ENCODE data around the gene RASA1. TPM values are rescaled to one million over a fixed set of nuclear protein-coding genes. Genes with fewer than 3 reads are reported as not detected.

The RASA1 gene
- total and polyA plus RNA-seq, 10 donors, result 13.4 to 54.0 (median 36.6) TPM

- H3K36me3 ChIP-seq, result peaks cover 0 to 89% (median 17%) of the 10 kb centered on the region in 6 donors
- peaks cover 0 to 11% (median 0%) of the 10 kb centered on the region in 6 donors for H3K4me1 ChIP-seq
These were observed 93.4 kb downstream of the RASA1 start for GRCh38 chr5:87361031-87361445.

DNA sequence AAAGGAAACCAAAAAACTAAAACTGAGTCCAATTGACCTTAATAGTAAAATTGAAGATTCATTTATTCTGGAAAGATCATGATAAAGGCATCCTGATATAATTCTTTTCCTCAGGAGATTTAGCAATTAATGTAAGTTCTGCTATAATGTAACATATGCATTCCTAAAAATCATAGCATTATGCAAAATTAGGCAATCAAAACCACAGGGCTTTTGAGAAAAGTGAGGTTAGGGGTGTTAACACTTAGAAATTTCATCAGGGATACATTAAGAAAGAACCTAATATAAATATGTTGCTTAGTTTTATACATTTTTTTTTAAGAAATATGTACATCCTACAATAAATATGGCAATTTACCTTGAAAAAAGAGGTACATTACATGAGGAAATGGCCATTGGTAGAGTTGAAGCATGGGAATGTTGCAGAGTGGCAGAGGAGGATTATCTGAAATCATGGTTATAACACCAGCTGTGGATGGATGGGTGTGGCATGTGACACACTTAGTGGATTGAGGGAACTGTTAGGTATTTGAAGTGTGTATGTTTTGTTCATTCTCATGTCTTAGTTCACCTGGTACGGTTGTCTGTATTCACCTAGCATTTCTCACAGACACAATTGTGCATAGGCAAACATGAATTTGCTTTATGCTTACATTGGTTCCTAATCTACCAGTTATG is 94.0 kb downstream of the RASA1 start:
- DNase-seq, result no peak
- Histone ChIP-seq H3K9me3 (no peaks in the 10 kb centered on the region), H3K4me3 (no peak overlapping the region), H3K36me3 (peaks cover 0 to 89% (median 20%) of the 10 kb centered on the region in 6 donors), H3K4me1 (peaks cover 0 to 11% (median 0%) of the 10 kb centered on the region in 6 donors), H3K27ac (no peak overlapping the region), H3K27me3 (replicated peaks in 1 of 7) (no peaks in the 10 kb centered on the region)
- no peak for TF ChIP-seq POLR2A (IDR thresholded peaks at IDR 0.05)
- no peak for TF ChIP-seq POLR2AphosphoS5 (IDR thresholded peaks at IDR 0.05)
- TF ChIP-seq CTCF (IDR thresholded peaks at IDR 0.05 in 8 of 11, conservative IDR thresholded peaks at IDR 0.05 in 3 of 11), result no peak
- intact Hi-C loops (cut with DNase I; ENCODE audit: low total_unique reads), result no loop called here
- WGBS, 5 donors, result 89 to 95% (median 93%) methylated on average over 1 of the region's 1 CpG

More at GRCh38 chr5:87361031-87361445, 93.4 kb downstream of the RASA1 start:
- TF ChIP-seq POLR2A (IDR thresholded peaks at IDR 0.05), result no peak
- TF ChIP-seq POLR2AphosphoS5 (IDR thresholded peaks at IDR 0.05), result no peak
- TF ChIP-seq CTCF (IDR thresholded peaks at IDR 0.05 in 8 of 11, conservative IDR thresholded peaks at IDR 0.05 in 3 of 11), result no peak
- WGBS, 5 donors, result 88 to 99% (median 93%) methylated on average over 2 of the region's 2 CpGs
- intact Hi-C loops (cut with DNase I; ENCODE audit: low total_unique reads), result no loop called here
- no peak for DNase-seq
- H3K9me3 ChIP-seq, result no peaks in the 10 kb centered on the region
- H3K27me3 ChIP-seq (replicated peaks in 1 of 7), result no peaks in the 10 kb centered on the region
- H3K27ac ChIP-seq, result no peak overlapping the region
- H3K4me3 ChIP-seq, result no peak overlapping the region

DNA sequence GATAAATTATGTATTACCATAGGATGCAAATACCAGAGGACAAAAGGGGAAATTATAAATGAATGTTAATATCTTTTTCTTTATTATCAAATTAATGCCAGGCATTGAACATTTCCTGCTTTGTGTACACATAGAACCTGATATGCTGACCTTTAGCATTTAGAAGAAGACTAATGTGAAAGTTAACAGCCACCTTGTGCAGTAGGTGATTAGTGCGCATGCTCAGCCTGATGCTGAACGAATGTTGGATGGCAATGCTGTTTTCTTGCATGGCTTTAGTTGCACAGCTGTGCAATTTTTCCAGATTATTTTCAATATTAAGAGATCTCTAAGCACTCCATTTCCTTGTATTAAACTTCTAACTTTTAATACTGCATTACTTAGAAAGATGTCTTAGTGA is 99.6 kb downstream of the RASA1 start:
- 85 to 98% (median 95%) methylated on average over 2 of the region's 2 CpGs for WGBS, 5 donors
- no peak overlapping the region for H3K4me3 ChIP-seq
- no peaks in the 10 kb centered on the region for H3K4me1 ChIP-seq
- H3K27me3 ChIP-seq (replicated peaks in 1 of 7), result no peaks in the 10 kb centered on the region
- H3K27ac ChIP-seq, result no peak overlapping the region
- peaks cover 0 to 89% (median 22%) of the 10 kb centered on the region in 6 donors for H3K36me3 ChIP-seq
- intact Hi-C loops (cut with DNase I; ENCODE audit: low total_unique reads), result no loop called here
- DNase-seq, result no peak
- TF ChIP-seq POLR2AphosphoS5 (IDR thresholded peaks at IDR 0.05) (no peak), POLR2A (IDR thresholded peaks at IDR 0.05) (no peak), CTCF (IDR thresholded peaks at IDR 0.05 in 8 of 11, conservative IDR thresholded peaks at IDR 0.05 in 3 of 11) (no peak)
- H3K9me3 ChIP-seq, result no peaks in the 10 kb centered on the region

DNA sequence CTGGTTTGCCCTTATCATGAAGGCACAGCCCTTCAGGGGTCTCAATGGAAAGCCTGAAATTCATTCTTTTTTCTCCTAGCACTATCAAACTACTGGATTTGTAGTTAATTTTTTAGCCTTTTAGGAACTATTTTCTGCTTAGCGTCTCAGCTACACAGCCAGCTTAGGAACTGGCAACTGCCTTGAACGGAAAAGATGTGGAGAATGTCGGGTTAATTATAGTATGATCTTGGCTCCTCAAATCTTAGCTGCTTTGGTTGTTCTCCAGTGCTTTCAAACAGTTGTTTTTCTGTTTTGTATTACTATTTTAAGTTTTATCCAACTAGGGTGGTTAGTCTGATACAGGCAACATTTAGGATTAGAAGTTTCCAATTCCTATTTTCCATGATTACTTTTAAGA is 100.9 kb downstream of the RASA1 start:
- H3K36me3 ChIP-seq, result peaks cover 0 to 88% (median 22%) of the 10 kb centered on the region in 6 donors

More for the DNA sequence above, 100.9 kb downstream of the RASA1 start:
- H3K27me3 ChIP-seq (replicated peaks in 1 of 7), result no peaks in the 10 kb centered on the region
- DNase-seq, result no peak
- no peaks in the 10 kb centered on the region for H3K4me1 ChIP-seq
- no peak for TF ChIP-seq POLR2AphosphoS5 (IDR thresholded peaks at IDR 0.05)
- TF ChIP-seq CTCF (IDR thresholded peaks at IDR 0.05 in 8 of 11, conservative IDR thresholded peaks at IDR 0.05 in 3 of 11), result no peak
- TF ChIP-seq POLR2A (IDR thresholded peaks at IDR 0.05), result no peak
- H3K9me3 ChIP-seq, result no peaks in the 10 kb centered on the region
- no peak overlapping the region for H3K27ac ChIP-seq
- 86 to 98% (median 96%) methylated on average over 3 of the region's 3 CpGs for WGBS, 5 donors
- H3K4me3 ChIP-seq, result no peak overlapping the region
- intact Hi-C loops (cut with DNase I; ENCODE audit: low total_unique reads), result no loop called here

All from spleen (tissue), 11 donors.